Thyroid gland (tissue), 4 donors: ENCODE results near the gene FGF18.
"Not testable (repeated sequence)": the region's sequence is repeated elsewhere in the genome, so short reads cannot be mapped to it uniquely, and the experiment has no call there.

Source experiments
- POLR2A ChIP-seq, 2 donors: fragments of 450-650 bp; IDR thresholded peaks; one replicate each; pipeline ENCODE4 v1.6.1; 2017; ENCODE audit warnings: antibody characterized with exemption in 2 of 2, mild to moderate bottlenecking in 2 of 2, moderate library complexity in 1 of 2
- TF ChIP-seq, protein P1 (sequence below), 6 experiments: fragments of 200-600 bp in 3 of 6; fragments of 450-650 bp in 3 of 6; sonication (generic) in 3 of 6; IDR thresholded peaks; one replicate each; pipeline ENCODE4 v1.5.1; 2016 to 2019; ENCODE audit warnings: antibody characterized with exemption in 6 of 6, mild to moderate bottlenecking in 2 of 6, inconsistent platforms in 1 of 6, moderate library complexity in 1 of 6

- not testable (repeated sequence) for TF ChIP-seq POLR2A (IDR thresholded peaks at IDR 0.05)
- TF ChIP-seq, protein P1, sequence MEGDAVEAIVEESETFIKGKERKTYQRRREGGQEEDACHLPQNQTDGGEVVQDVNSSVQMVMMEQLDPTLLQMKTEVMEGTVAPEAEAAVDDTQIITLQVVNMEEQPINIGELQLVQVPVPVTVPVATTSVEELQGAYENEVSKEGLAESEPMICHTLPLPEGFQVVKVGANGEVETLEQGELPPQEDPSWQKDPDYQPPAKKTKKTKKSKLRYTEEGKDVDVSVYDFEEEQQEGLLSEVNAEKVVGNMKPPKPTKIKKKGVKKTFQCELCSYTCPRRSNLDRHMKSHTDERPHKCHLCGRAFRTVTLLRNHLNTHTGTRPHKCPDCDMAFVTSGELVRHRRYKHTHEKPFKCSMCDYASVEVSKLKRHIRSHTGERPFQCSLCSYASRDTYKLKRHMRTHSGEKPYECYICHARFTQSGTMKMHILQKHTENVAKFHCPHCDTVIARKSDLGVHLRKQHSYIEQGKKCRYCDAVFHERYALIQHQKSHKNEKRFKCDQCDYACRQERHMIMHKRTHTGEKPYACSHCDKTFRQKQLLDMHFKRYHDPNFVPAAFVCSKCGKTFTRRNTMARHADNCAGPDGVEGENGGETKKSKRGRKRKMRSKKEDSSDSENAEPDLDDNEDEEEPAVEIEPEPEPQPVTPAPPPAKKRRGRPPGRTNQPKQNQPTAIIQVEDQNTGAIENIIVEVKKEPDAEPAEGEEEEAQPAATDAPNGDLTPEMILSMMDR (IDR thresholded peaks at IDR 0.05) = peak in 1 of 6 experiments; percentile 13
Observed at GRCh38 chr5:171370881-171371280, 48.6 kb upstream of the FGF18 start.
